GM12892 (cell line): ENCODE results near the gene EFCAB14.
"Not testable (repeated sequence)": the region's sequence is repeated elsewhere in the genome, so short reads cannot be mapped to it uniquely, and the experiment has no call there.

ENCODE experiments used
- POLR2A ChIP-seq: IDR thresholded peaks from 2 replicates; pipeline ENCODE4 v1.6.1; 2011; ENCODE audit warnings: low read depth, low read length, control low read depth
- POLR2AphosphoS5 ChIP-seq: IDR thresholded peaks from 2 replicates; pipeline ENCODE4 v1.6.1; 2011; ENCODE audit warnings: low read depth, low read length, control low read depth

GRCh38 chr1:46728327-46728873, 9.5 kb upstream of the EFCAB14 start:
- TF ChIP-seq POLR2A, POLR2AphosphoS5: not testable (repeated sequence)
